ENCODE results near the gene SIKE1.

SIKE1 gene

GRCh38 chr1:114745291-114745690 lies 35.2 kb downstream of the SIKE1 start:
- no peak for ATAC-seq
- TF ChIP-seq TCF4 (CRISPR knock-in tag; IDR thresholded peaks at IDR 0.05; ENCODE audit: borderline replicate concordance) (no peak), ISL1 (CRISPR knock-in tag; IDR thresholded peaks at IDR 0.05) (no peak), ZNF70 (CRISPR knock-in tag; IDR thresholded peaks at IDR 0.05) (no peak), ZC3H10 (CRISPR knock-in tag; IDR thresholded peaks at IDR 0.05) (no peak), ZFP30 (CRISPR knock-in tag; IDR thresholded peaks at IDR 0.05) (no peak), RARB (CRISPR knock-in tag; IDR thresholded peaks at IDR 0.05) (no peak), SNAI2 (CRISPR knock-in tag; IDR thresholded peaks at IDR 0.05) (no peak), PPARA (CRISPR knock-in tag; IDR thresholded peaks at IDR 0.05; ENCODE audit: borderline replicate concordance) (no peak), OSR1 (CRISPR knock-in tag; IDR thresholded peaks at IDR 0.05) (no peak), ESRRG (CRISPR knock-in tag; IDR thresholded peaks at IDR 0.05) (no peak), TOX (CRISPR knock-in tag; IDR thresholded peaks at IDR 0.05; ENCODE audit: borderline replicate concordance) (no peak), BACH2 (CRISPR knock-in tag; IDR thresholded peaks at IDR 0.05; ENCODE audit: borderline replicate concordance) (no peak), ARNTL (CRISPR knock-in tag; IDR thresholded peaks at IDR 0.05; ENCODE audit: borderline replicate concordance, low read depth) (no peak), ZFP3 (CRISPR knock-in tag; IDR thresholded peaks at IDR 0.05) (no peak), ZNF565 (CRISPR knock-in tag; conservative IDR thresholded peaks at IDR 0.05; ENCODE audit: low read depth) (no peak), ZNF8 (CRISPR knock-in tag; IDR thresholded peaks at IDR 0.05) (no peak), POU6F1 (CRISPR knock-in tag; IDR thresholded peaks at IDR 0.05; ENCODE audit: borderline replicate concordance, low read depth) (no peak), GLIS3 (CRISPR knock-in tag; IDR thresholded peaks at IDR 0.05) (no peak)
- TF ChIP-seq, protein P1, sequence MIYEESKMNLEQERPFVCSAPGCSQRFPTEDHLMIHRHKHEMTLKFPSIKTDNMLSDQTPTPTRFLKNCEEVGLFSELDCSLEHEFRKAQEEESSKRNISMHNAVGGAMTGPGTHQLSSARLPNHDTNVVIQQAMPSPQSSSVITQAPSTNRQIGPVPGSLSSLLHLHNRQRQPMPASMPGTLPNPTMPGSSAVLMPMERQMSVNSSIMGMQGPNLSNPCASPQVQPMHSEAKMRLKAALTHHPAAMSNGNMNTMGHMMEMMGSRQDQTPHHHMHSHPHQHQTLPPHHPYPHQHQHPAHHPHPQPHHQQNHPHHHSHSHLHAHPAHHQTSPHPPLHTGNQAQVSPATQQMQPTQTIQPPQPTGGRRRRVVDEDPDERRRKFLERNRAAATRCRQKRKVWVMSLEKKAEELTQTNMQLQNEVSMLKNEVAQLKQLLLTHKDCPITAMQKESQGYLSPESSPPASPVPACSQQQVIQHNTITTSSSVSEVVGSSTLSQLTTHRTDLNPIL (CRISPR knock-in tag; IDR thresholded peaks at IDR 0.05; ENCODE audit: low read depth): no peak
- TF ChIP-seq, protein P2, sequence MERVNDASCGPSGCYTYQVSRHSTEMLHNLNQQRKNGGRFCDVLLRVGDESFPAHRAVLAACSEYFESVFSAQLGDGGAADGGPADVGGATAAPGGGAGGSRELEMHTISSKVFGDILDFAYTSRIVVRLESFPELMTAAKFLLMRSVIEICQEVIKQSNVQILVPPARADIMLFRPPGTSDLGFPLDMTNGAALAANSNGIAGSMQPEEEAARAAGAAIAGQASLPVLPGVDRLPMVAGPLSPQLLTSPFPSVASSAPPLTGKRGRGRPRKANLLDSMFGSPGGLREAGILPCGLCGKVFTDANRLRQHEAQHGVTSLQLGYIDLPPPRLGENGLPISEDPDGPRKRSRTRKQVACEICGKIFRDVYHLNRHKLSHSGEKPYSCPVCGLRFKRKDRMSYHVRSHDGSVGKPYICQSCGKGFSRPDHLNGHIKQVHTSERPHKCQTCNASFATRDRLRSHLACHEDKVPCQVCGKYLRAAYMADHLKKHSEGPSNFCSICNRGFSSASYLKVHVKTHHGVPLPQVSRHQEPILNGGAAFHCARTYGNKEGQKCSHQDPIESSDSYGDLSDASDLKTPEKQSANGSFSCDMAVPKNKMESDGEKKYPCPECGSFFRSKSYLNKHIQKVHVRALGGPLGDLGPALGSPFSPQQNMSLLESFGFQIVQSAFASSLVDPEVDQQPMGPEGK (CRISPR knock-in tag; IDR thresholded peaks at IDR 0.05; ENCODE audit: borderline replicate concordance): no peak

- no peak for ATAC-seq
- TF ChIP-seq ESRRG (CRISPR knock-in tag; IDR thresholded peaks at IDR 0.05): no peak
- TF ChIP-seq TSHZ2 (CRISPR knock-in tag; IDR thresholded peaks at IDR 0.05): no peak
- TF ChIP-seq, protein P3, sequence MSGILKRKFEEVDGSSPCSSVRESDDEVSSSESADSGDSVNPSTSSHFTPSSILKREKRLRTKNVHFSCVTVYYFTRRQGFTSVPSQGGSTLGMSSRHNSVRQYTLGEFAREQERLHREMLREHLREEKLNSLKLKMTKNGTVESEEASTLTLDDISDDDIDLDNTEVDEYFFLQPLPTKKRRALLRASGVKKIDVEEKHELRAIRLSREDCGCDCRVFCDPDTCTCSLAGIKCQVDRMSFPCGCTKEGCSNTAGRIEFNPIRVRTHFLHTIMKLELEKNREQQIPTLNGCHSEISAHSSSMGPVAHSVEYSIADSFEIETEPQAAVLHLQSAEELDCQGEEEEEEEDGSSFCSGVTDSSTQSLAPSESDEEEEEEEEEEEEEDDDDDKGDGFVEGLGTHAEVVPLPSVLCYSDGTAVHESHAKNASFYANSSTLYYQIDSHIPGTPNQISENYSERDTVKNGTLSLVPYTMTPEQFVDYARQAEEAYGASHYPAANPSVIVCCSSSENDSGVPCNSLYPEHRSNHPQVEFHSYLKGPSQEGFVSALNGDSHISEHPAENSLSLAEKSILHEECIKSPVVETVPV (CRISPR knock-in tag; IDR thresholded peaks at IDR 0.05): no peak
- TF ChIP-seq TOX (CRISPR knock-in tag; IDR thresholded peaks at IDR 0.05; ENCODE audit: borderline replicate concordance): no peak
- TF ChIP-seq, protein P2 (CRISPR knock-in tag; IDR thresholded peaks at IDR 0.05; ENCODE audit: borderline replicate concordance): no peak
- TF ChIP-seq ISL1 (CRISPR knock-in tag; IDR thresholded peaks at IDR 0.05): no peak
- no peak for TF ChIP-seq BACH2 (CRISPR knock-in tag; IDR thresholded peaks at IDR 0.05; ENCODE audit: borderline replicate concordance)
- no peak for TF ChIP-seq POU6F1 (CRISPR knock-in tag; IDR thresholded peaks at IDR 0.05; ENCODE audit: borderline replicate concordance, low read depth)
- no peak for TF ChIP-seq TCF4 (CRISPR knock-in tag; IDR thresholded peaks at IDR 0.05; ENCODE audit: borderline replicate concordance)
- no peak for TF ChIP-seq ZNF8 (CRISPR knock-in tag; IDR thresholded peaks at IDR 0.05)
- TF ChIP-seq GLIS3 (CRISPR knock-in tag; IDR thresholded peaks at IDR 0.05): no peak
- TF ChIP-seq ARNTL (CRISPR knock-in tag; IDR thresholded peaks at IDR 0.05; ENCODE audit: borderline replicate concordance, low read depth): no peak
- TF ChIP-seq ZC3H10 (CRISPR knock-in tag; IDR thresholded peaks at IDR 0.05): no peak
- no peak for TF ChIP-seq RARB (CRISPR knock-in tag; IDR thresholded peaks at IDR 0.05)
- TF ChIP-seq CSDC2 (CRISPR knock-in tag; IDR thresholded peaks at IDR 0.05): no peak
Measured at GRCh38 chr1:114741963-114742746, 38.3 kb downstream of the SIKE1 start.
